Neutrophil (primary cell): ENCODE measurements around the gene HOXA10.

Experiments
- H3K27ac ChIP-seq: fragments of 200-600 bp; sonication (generic); 2 replicates; pipeline ENCODE4 v1.5.1; 2016; ENCODE audit warnings: mild to moderate bottlenecking, moderate library complexity
- H3K27me3 ChIP-seq: fragments of 200-600 bp; sonication (generic); 2 replicates; pipeline ENCODE4 v1.6.0; 2016; ENCODE audit warnings: mild to moderate bottlenecking
- H3K36me3 ChIP-seq: fragments of 200-600 bp; sonication (generic); 2 replicates; pipeline ENCODE4 v1.5.1; 2017
- H3K4me1 ChIP-seq, 2 experiments: fragments of 200-600 bp in 1 of 2; sonication (generic) in 1 of 2; 1 replicate in 1 of 2; 2 replicates in 1 of 2; pipeline versions ENCODE4 v1.5.1 to v1.6.1; 2013 to 2016; ENCODE audit warnings: low read depth in 1 of 2, low read length in 1 of 2, mild to moderate bottlenecking in 1 of 2, moderate library complexity in 1 of 2; ENCODE audit not compliant: control insufficient read depth in 1 of 2, insufficient read depth in 1 of 2
- H3K4me3 ChIP-seq, 2 experiments: fragments of 200-600 bp in 1 of 2; sonication (generic) in 1 of 2; 1 replicate in 1 of 2; 2 replicates in 1 of 2; pipeline ENCODE4 v1.5.1; 2013 to 2016; ENCODE audit warnings: low read depth in 1 of 2, low read length in 1 of 2, mild to moderate bottlenecking in 1 of 2, moderate library complexity in 1 of 2
- H3K9me3 ChIP-seq: fragments of 200-600 bp; sonication (generic); 2 replicates; pipeline ENCODE4 v1.5.1; 2016
- CTCF ChIP-seq: fragments of 200-600 bp; sonication (generic); IDR thresholded peaks from 2 replicates; pipeline ENCODE4 v1.5.1; 2016; ENCODE audit warnings: antibody characterized with exemption

Gene HOXA10

DNA sequence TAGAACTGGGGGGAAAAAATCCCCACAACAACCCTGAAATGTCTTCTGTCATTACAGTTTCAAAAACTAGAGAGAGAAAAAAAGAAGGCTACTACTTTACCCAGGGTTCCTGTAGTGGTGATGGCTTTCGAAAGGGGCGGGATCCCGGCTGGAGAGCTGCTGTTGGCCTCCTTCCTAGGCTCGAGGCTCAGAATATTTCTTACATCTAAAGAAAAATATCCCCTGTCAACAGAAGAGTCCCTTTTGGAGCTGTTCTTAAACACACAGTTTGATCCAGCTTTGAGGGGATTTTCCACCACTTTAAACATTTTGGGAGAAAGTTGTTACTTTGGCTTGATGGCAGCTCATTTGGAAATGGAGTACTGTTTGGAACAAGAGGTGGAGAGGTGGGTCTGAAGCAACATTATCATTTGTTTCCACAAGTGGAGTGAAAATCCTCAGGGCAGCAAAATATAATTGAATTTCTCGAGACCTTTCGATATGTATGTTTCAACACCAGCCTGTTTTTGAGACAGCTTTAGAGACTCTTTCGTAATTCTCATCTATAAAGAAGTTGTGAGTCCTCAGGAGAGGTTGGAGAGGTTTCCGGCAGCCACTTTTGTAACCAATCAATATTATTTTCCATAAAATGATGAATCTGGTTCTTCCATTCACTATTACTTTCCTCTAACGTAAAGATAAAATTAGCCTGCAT is 20.7 kb upstream of the HOXA10 start:
- no peak overlapping the region for H3K4me3 ChIP-seq
- H3K36me3 ChIP-seq = no peaks in the 10 kb centered on the region
- peaks cover 27 to 41% of the 10 kb centered on the region in 2 experiments for H3K4me1 ChIP-seq
- H3K9me3 ChIP-seq = no peaks in the 10 kb centered on the region
- TF ChIP-seq CTCF = no peak
- H3K27ac ChIP-seq = no peak overlapping the region
- H3K27me3 ChIP-seq = peaks cover 99% of the 10 kb centered on the region

DNA sequence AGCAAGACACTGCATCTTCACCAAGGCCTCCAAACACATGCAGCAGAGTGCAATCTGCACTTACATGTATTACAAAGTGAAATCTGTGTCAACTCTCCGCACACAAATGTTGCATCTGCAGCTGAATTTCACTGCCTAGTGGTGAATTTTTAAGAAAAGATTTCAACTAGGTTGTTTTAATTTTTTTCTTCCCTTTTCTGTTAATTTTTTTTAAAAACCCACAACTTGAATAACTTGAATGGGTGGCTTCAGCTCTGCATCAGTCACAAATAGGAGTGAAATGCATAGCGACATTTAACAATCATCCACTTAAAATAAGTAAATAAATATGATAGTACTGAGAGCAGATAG is 19.9 kb upstream of the HOXA10 start:
- H3K4me3 ChIP-seq = no peak overlapping the region
- peaks cover 100% of the 10 kb centered on the region for H3K27me3 ChIP-seq
- no peak overlapping the region for H3K27ac ChIP-seq
- no peak for TF ChIP-seq CTCF
- H3K9me3 ChIP-seq = no peaks in the 10 kb centered on the region
- no peaks in the 10 kb centered on the region for H3K36me3 ChIP-seq
- H3K4me1 ChIP-seq = peaks cover 26 to 39% of the 10 kb centered on the region in 2 experiments

DNA sequence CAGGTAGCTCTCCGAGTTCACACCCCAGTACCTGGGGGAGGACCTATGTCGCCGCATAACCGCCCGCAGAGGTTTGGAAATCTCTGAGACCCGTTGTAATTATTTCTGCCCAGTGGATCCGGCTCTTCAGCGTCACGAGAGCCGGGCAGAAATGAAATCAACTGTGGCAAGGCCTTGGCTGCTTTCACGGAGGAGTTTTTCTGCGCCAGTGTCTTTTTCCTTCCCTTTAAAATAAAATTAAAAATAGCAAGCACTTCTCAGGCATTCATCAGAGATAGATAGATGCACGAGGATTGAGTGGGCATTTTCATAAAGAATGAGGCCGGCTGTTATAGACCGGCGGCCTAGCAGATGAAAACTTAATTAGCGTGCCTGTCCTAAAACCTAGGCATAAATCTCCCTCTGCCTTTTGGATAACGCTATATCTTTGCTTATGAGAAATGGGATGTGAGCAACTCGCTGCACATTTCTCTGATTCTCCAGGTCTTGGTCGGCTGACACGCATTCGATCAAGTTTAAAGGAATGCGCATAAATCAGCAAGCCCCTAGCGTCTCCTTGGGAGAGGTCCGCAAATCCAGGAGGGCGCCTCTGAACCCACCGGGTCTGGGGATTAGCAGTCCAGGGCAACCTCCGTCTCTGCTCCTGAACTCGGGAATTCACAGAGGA is 19.3 kb upstream of the HOXA10 start:
- Histone ChIP-seq H3K4me3 (peak overlapping the region; percentile 43 to 68), H3K9me3 (no peaks in the 10 kb centered on the region), H3K27me3 (peaks cover 100% of the 10 kb centered on the region)

DNA sequence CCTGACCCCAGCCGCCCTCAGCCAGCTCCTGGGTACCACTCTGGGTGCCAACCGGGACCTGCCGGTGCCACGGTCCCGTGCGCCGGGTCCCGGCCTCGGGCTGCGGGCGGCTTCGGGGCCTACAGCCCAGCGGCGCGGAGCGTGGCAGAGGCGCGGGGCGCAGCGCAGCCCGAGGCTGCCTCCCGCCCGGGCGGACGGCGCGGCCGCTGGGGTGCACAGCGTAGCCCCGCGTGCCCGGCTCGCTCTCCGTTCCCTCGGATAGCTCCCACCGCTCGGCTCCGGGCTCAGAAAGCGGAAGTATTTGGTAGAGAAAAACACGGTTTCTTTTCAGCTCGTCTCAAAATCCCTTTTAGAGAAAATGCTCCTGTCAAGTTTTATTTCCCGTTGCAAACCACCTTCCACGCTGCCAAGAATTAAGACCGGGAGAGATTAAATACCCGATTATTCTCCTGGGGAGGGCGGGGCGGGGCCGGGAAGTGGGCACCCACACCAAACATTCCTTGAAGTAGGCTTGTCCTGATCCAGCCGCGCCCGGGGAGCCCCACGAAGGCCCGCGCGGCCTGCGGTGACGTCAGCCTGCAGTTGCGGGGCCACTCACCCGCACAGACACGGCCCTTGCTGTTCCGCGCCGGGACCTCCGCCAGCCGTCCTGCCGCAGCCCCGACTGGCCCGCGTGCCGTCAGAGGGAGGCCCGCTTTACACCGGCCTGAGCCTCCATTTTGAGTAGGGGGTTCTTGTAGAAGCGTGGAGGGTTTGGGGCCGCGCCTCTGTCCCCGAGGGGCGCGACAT is 18.6 kb upstream of the HOXA10 start:
- Histone ChIP-seq H3K36me3 (no peaks in the 10 kb centered on the region), H3K9me3 (no peaks in the 10 kb centered on the region), H3K4me1 (peaks cover 34 to 41% of the 10 kb centered on the region in 2 experiments), H3K27ac (peak overlapping the region; percentile 54), H3K4me3 (peak overlapping the region; percentile 43 to 68), H3K27me3 (peaks cover 100% of the 10 kb centered on the region)
- no peak for TF ChIP-seq CTCF

More for the DNA sequence above, 19.3 kb upstream of the HOXA10 start:
- no peak overlapping the region for H3K27ac ChIP-seq
- no peak for TF ChIP-seq CTCF
- peaks cover 28 to 39% of the 10 kb centered on the region in 2 experiments for H3K4me1 ChIP-seq
- no peaks in the 10 kb centered on the region for H3K36me3 ChIP-seq

GRCh38 chr7:27191833-27192545 is 17.9 kb upstream of the HOXA10 start:
- Histone ChIP-seq H3K36me3 (no peaks in the 10 kb centered on the region), H3K27me3 (peaks cover 100% of the 10 kb centered on the region), H3K4me3 (peak overlapping the region; percentile 43 to 68), H3K9me3 (no peaks in the 10 kb centered on the region), H3K27ac (peak overlapping the region; percentile 54), H3K4me1 (peaks cover 35 to 42% of the 10 kb centered on the region in 2 experiments)
- no peak for TF ChIP-seq CTCF
